Measurements from ENCODE around the gene ABCC4. TPM values are rescaled to one million over a fixed set of nuclear protein-coding genes. Genes with fewer than 3 reads are reported as not detected.

Gene ABCC4
- total RNA-seq, 1 experiment from 2014 or later, result 26.3 TPM

- H3K4me2 ChIP-seq (ENCODE audit: low read length), result no peak overlapping the region
- H3K4me3 ChIP-seq (replicated peaks in 1 of 2; ENCODE audit: low read depth in 1 of 2, low read length in 2 of 2), result no peak overlapping the region
- CTCF ChIA-PET, result interaction anchor here (1.9 kb wide), 1 partner anchor 109 kb away, joined by 7 read pairs; no protein-coding TSS in a partner anchor
- H3K4me1 ChIP-seq (ENCODE audit: control insufficient read depth in 1 of 2, insufficient read depth in 2 of 2, low read length in 2 of 2), result peaks cover 26 to 37% of the 10 kb centered on the region in 2 experiments
- H3K79me2 ChIP-seq (ENCODE audit: insufficient read depth, low read length), result peaks cover 93% of the 10 kb centered on the region
- intact Hi-C loops (cut with micrococcal nuclease), result loop anchor here (5.0 to 10.0 kb wide), 2 partner anchors 38 to 180 kb away; no protein-coding TSS in a partner anchor
- no peak for ATAC-seq
- no peak overlapping the region for H3K27ac ChIP-seq (ENCODE audit: low read depth, low read length)
- no peaks in the 10 kb centered on the region for H4K20me1 ChIP-seq (ENCODE audit: insufficient read depth)
- no peak overlapping the region for H2AFZ ChIP-seq (ENCODE audit: low read depth, low read length, poor library complexity, severe bottlenecking)
- RAD21 ChIA-PET (ENCODE audit: low non-redundant PET in 1 of 2, low total read pairs in 2 of 2, uncharacterized antibody in 2 of 2, unreplicated experiment in 2 of 2), result no interaction called here
- no TSS peak for BruUV-seq (replicated peaks)
- no peaks in the 10 kb centered on the region for H3K27me3 ChIP-seq (ENCODE audit: insufficient read depth, low read length)
- H3K9ac ChIP-seq (ENCODE audit: low read length), result no peak overlapping the region
- no peaks in the 10 kb centered on the region for H3K9me2 ChIP-seq (ENCODE audit: insufficient read depth)
- no peak for DNase-seq (ENCODE audit: low read depth, low spot score)
- POLR2A ChIA-PET, result interaction anchor here (0.6 to 1.2 kb wide), 2 partner anchors 19 to 86 kb away, joined by 3 to 5 read pairs; no protein-coding TSS in a partner anchor
- H3K36me3 ChIP-seq (ENCODE audit: control insufficient read depth in 1 of 2, insufficient read depth in 2 of 2, low read length in 2 of 2), result 0 out of 4 replicates have a peak, but pooled peaks cover 0 to 4% of the 10 kb centered on the region in 2 experiments
- TF ChIP-seq, protein P1, sequence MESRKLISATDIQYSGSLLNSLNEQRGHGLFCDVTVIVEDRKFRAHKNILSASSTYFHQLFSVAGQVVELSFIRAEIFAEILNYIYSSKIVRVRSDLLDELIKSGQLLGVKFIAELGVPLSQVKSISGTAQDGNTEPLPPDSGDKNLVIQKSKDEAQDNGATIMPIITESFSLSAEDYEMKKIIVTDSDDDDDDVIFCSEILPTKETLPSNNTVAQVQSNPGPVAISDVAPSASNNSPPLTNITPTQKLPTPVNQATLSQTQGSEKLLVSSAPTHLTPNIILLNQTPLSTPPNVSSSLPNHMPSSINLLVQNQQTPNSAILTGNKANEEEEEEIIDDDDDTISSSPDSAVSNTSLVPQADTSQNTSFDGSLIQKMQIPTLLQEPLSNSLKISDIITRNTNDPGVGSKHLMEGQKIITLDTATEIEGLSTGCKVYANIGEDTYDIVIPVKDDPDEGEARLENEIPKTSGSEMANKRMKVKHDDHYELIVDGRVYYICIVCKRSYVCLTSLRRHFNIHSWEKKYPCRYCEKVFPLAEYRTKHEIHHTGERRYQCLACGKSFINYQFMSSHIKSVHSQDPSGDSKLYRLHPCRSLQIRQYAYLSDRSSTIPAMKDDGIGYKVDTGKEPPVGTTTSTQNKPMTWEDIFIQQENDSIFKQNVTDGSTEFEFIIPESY (IDR thresholded peaks at IDR 0.05; ENCODE audit: extremely low read depth, insufficient replicate concordance, low read length), result no peak
- no peak for TF ChIP-seq TCF7L2 (IDR thresholded peaks at IDR 0.05; ENCODE audit: borderline replicate concordance, extremely low read depth, insufficient read depth, insufficient read length)
- no peak for TF ChIP-seq CEBPB (IDR thresholded peaks at IDR 0.05; ENCODE audit: low read depth)
- no peaks in the 10 kb centered on the region for H3K9me3 ChIP-seq (ENCODE audit: control insufficient read depth in 1 of 2, insufficient read depth in 1 of 2, low read depth in 1 of 2, low read length in 2 of 2)
These were observed 6.2 kb downstream of the ABCC4 start for GRCh38 chr13:95295026-95295425.

DNA sequence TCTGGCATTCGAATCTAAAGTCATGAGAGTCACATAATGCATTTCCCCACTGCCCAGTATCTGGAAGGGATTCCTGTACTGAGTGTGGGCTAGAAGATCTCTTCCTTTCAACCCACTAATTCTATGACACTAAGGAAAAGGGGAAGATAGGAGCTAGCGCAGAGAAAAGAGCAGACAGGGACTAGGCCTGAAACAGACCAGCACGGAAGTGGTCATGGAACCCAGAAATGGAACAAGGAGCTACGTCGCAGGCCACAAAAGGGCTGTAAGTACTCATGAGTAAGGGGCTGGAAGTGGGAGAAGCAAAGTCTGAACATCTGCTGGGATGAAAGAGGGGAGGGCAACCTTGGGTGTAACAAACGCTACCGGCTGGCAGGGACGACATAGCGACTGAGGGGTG is 8.6 kb downstream of the ABCC4 start:
- no peak for TF ChIP-seq JUND (IDR thresholded peaks at IDR 0.05)
- no peak for TF ChIP-seq CEBPB (IDR thresholded peaks at IDR 0.05; ENCODE audit: low read depth)
- no peak for TF ChIP-seq CTCF (IDR thresholded peaks at IDR 0.05 in 2 of 3, conservative IDR thresholded peaks at IDR 0.05 in 1 of 3; ENCODE audit: borderline replicate concordance in 1 of 3, insufficient read depth in 1 of 3, low read depth in 2 of 3, low read length in 2 of 3)
- TF ChIP-seq RAD21 (IDR thresholded peaks at IDR 0.05; ENCODE audit: low read depth), result no peak
- TF ChIP-seq ELF1 (IDR thresholded peaks at IDR 0.05; ENCODE audit: borderline replicate concordance, low read depth), result no peak
- no peak for TF ChIP-seq POLR2A (IDR thresholded peaks at IDR 0.05; ENCODE audit: borderline replicate concordance, extremely low read depth, insufficient read depth, insufficient read length)
- TF ChIP-seq SP1 (IDR thresholded peaks at IDR 0.05; ENCODE audit: low read depth), result no peak
- TF ChIP-seq REST (IDR thresholded peaks at IDR 0.05; ENCODE audit: low read depth), result no peak
- Histone ChIP-seq H3K4me2 (ENCODE audit: low read length) (no peak overlapping the region), H3K27me3 (ENCODE audit: insufficient read depth, low read length) (no peaks in the 10 kb centered on the region), H3K9ac (ENCODE audit: low read length) (no peak overlapping the region), H3K4me3 (replicated peaks in 1 of 2; ENCODE audit: low read depth in 1 of 2, low read length in 2 of 2) (no peak overlapping the region), H3K9me3 (ENCODE audit: control insufficient read depth in 1 of 2, insufficient read depth in 1 of 2, low read depth in 1 of 2, low read length in 2 of 2) (no peaks in the 10 kb centered on the region), H3K9me2 (ENCODE audit: insufficient read depth) (no peaks in the 10 kb centered on the region), H3K4me1 (ENCODE audit: control insufficient read depth in 1 of 2, insufficient read depth in 2 of 2, low read length in 2 of 2) (peaks cover 7 to 13% of the 10 kb centered on the region in 2 experiments; a peak in 3 of 4 replicates), H3K79me2 (ENCODE audit: insufficient read depth, low read length) (peaks cover 91% of the 10 kb centered on the region), H3K36me3 (ENCODE audit: control insufficient read depth in 1 of 2, insufficient read depth in 2 of 2, low read length in 2 of 2) (0 out of 4 replicates have a peak, but pooled peaks cover 0 to 4% of the 10 kb centered on the region in 2 experiments), H4K20me1 (ENCODE audit: insufficient read depth) (no peaks in the 10 kb centered on the region), H2AFZ (ENCODE audit: low read depth, low read length, poor library complexity, severe bottlenecking) (no peak overlapping the region), H3K27ac (ENCODE audit: low read depth, low read length) (no peak overlapping the region)
- POLR2A ChIA-PET, result no interaction called here
- ATAC-seq, result no peak
- BruUV-seq (replicated peaks), result no TSS peak
- no peak for DNase-seq (ENCODE audit: low read depth, low spot score)
- RAD21 ChIA-PET (ENCODE audit: low non-redundant PET in 1 of 2, low total read pairs in 2 of 2, uncharacterized antibody in 2 of 2, unreplicated experiment in 2 of 2), result no interaction called here
- intact Hi-C loops (cut with micrococcal nuclease), result loop anchor here (10.0 kb wide), 1 partner anchor 182 kb away; no protein-coding TSS in a partner anchor
- CTCF ChIA-PET, result no interaction called here
